IMR-90 (cell line): Measurements from ENCODE around the gene FOXN3. TPM values are rescaled to one million over a fixed set of nuclear protein-coding genes. Genes with fewer than 3 reads are reported as not detected.

Source experiments
- ATAC-seq: fragments of 200-7000 bp; cut with Tn5 transposase; 2 replicates; pipeline ENCODE4 v1.9.1; 2020; ENCODE audit warnings: low read depth, mild to moderate bottlenecking, moderate library complexity
- BruUV-seq: library from RNA; stranded (reverse); fragments of 400-500 nt; replicated peaks from 2 replicates; lab custom pipeline; 2021; lab: Mats Ljungman, UMichigan
- CTCF ChIA-PET: fragments of 300-600 bp; formaldehyde crosslinking; extraction: SDS; loops from one replicate; lab custom pipeline; 2021; ENCODE audit warnings: antibody characterized with exemption; lab: Yijun Ruan, JAX
- POLR2A ChIA-PET: fragments of 300-600 bp; sonication (Branson Sonifier 250); formaldehyde crosslinking; loops from one replicate; lab custom pipeline; 2022; ENCODE audit warnings: antibody characterized with exemption; ENCODE audit not compliant: unreplicated experiment; lab: Charles Lee
- DNase-seq: peaks from one replicate; pipeline ENCODE4 v3.0.0; 2013
- H2AFZ ChIP-seq: replicated peaks from 2 replicates; pipeline ENCODE3; 2013; ENCODE audit warnings: low read length, mild to moderate bottlenecking; ENCODE audit not compliant: poor library complexity
- H2AK5ac ChIP-seq: 2 replicates; pipeline ENCODE4 v1.6.1; 2013; ENCODE audit warnings: low read depth, low read length, inconsistent platforms
- H2AK9ac ChIP-seq: replicated peaks from 2 replicates; pipeline ENCODE3; 2013; ENCODE audit warnings: mild to moderate bottlenecking, low read depth, low read length, moderate library complexity; ENCODE audit not compliant: poor library complexity
- H2BK120ac ChIP-seq: 2 replicates; pipeline ENCODE4 v1.6.1; 2013; ENCODE audit warnings: low read depth, low read length, inconsistent platforms
- H2BK15ac ChIP-seq: 3 replicates; pipeline ENCODE4 v1.6.1; 2013; ENCODE audit warnings: low read depth, low read length, inconsistent platforms
- H2BK20ac ChIP-seq: 2 replicates; pipeline ENCODE4 v1.6.1; 2013; ENCODE audit warnings: low read depth, mild to moderate bottlenecking, inconsistent platforms, low read length, moderate library complexity
- H2BK5ac ChIP-seq: 2 replicates; pipeline ENCODE4 v1.6.1; 2013; ENCODE audit warnings: mild to moderate bottlenecking, low read depth, low read length, inconsistent platforms; ENCODE audit not compliant: poor library complexity, severe bottlenecking
- H3K14ac ChIP-seq: replicated peaks from 2 replicates; pipeline ENCODE4 v1.6.1; 2013; ENCODE audit warnings: low read depth, low read length, inconsistent platforms
- H3K18ac ChIP-seq: 2 replicates; pipeline ENCODE4 v1.6.1; 2013; ENCODE audit warnings: low read depth, low read length, control low read depth
- H3K23ac ChIP-seq: 2 replicates; pipeline ENCODE4 v1.6.1; 2013; ENCODE audit warnings: low read depth, low read length, inconsistent platforms
- H3K27ac ChIP-seq: 2 replicates; pipeline ENCODE4 v1.5.1; 2013; ENCODE audit warnings: mild to moderate bottlenecking, control low read depth, low read length; ENCODE audit not compliant: insufficient read depth
- H3K27me3 ChIP-seq: 2 replicates; pipeline ENCODE4 v1.6.1; 2013; ENCODE audit warnings: low read length; ENCODE audit not compliant: control insufficient read depth, insufficient read depth
- H3K36me3 ChIP-seq: 2 replicates; pipeline ENCODE4 v1.6.1; 2013; ENCODE audit warnings: low read length, mixed read lengths; ENCODE audit not compliant: control insufficient read depth, insufficient read depth
- H3K4ac ChIP-seq: 2 replicates; pipeline ENCODE4 v1.6.1; 2013; ENCODE audit warnings: low read depth, low read length, inconsistent platforms
- H3K4me1 ChIP-seq: 2 replicates; pipeline ENCODE4 v1.6.1; 2013; ENCODE audit warnings: low read length, mixed read lengths; ENCODE audit not compliant: control insufficient read depth, insufficient read depth
- H3K4me2 ChIP-seq: 2 replicates; pipeline ENCODE4 v1.6.1; 2013; ENCODE audit warnings: low read depth, mild to moderate bottlenecking, control low read depth, low read length, moderate library complexity
- H3K4me3 ChIP-seq: 2 replicates; pipeline ENCODE4 v1.5.1; 2013; ENCODE audit warnings: low read depth, mild to moderate bottlenecking, control low read depth, low read length, moderate library complexity; ENCODE audit not compliant: insufficient read depth
- H3K56ac ChIP-seq: 2 replicates; pipeline ENCODE4 v1.6.1; 2013; ENCODE audit warnings: low read length, inconsistent platforms; ENCODE audit not compliant: insufficient read depth; ENCODE audit errors: extremely low read depth
- H3K79me1 ChIP-seq, 2 experiments: 2 replicates each; pipeline ENCODE4 v1.6.1; 2013; ENCODE audit warnings: low read length in 2 of 2, inconsistent platforms in 1 of 2, low read depth in 1 of 2
- H3K9ac ChIP-seq: 2 replicates; pipeline ENCODE4 v1.6.1; 2013; ENCODE audit warnings: low read depth, low read length, control low read depth
- H3K9me1 ChIP-seq: 2 replicates; pipeline ENCODE4 v1.6.1; 2013; ENCODE audit warnings: low read length, inconsistent platforms; ENCODE audit not compliant: insufficient read depth
- H3K9me3 ChIP-seq: 2 replicates; pipeline ENCODE4 v1.6.1; 2013; ENCODE audit warnings: low read length; ENCODE audit not compliant: control insufficient read depth, insufficient read depth
- H4K20me1 ChIP-seq: 2 replicates; pipeline ENCODE4 v1.6.1; 2013; ENCODE audit warnings: low read length, inconsistent platforms; ENCODE audit not compliant: insufficient read depth
- H4K5ac ChIP-seq: 2 replicates; pipeline ENCODE4 v1.6.1; 2013; ENCODE audit warnings: mild to moderate bottlenecking, low read depth, low read length, control low read depth
- H4K8ac ChIP-seq, 2 experiments: 2 replicates each; pipeline ENCODE4 v1.6.1; 2013; ENCODE audit warnings: low read depth in 2 of 2, low read length in 2 of 2, control low read depth in 1 of 2, inconsistent platforms in 1 of 2
- H4K91ac ChIP-seq: 2 replicates; pipeline ENCODE4 v1.6.1; 2013; ENCODE audit warnings: low read depth, low read length, inconsistent platforms; ENCODE audit not compliant: insufficient read depth
- CHD1 ChIP-seq: IDR thresholded peaks from 2 replicates; pipeline ENCODE4 v1.6.1; 2012; ENCODE audit warnings: low read depth, low read length, improper control_type of control experiment
- FOS ChIP-seq: fragments of 150-350 bp; IDR thresholded peaks from 2 replicates; pipeline ENCODE4 v1.6.1; 2016; ENCODE audit warnings: low read depth, low read length
- MXI1 ChIP-seq: IDR thresholded peaks from 2 replicates; pipeline ENCODE4 v1.6.1; 2012; ENCODE audit warnings: low read depth, mild to moderate bottlenecking, low read length, moderate library complexity, borderline replicate concordance
- NFE2L2 ChIP-seq: fragments of 150-350 bp; IDR thresholded peaks from 2 replicates; pipeline ENCODE4 v1.6.1; 2016; ENCODE audit warnings: low read depth, mild to moderate bottlenecking, low read length
- RCOR1 ChIP-seq: IDR thresholded peaks from 2 replicates; pipeline ENCODE4 v1.6.1; 2012; ENCODE audit warnings: mild to moderate bottlenecking, low read length, improper control_type of control experiment; ENCODE audit not compliant: insufficient replicate concordance
- WGBS, 2 experiments: methylation state at CpG; one replicate each; pipeline versions ENCODE4 v1.1.5 to v1.1.7; 2013; ENCODE audit warnings: missing lambda C conversion rate in 2 of 2; ENCODE audit not compliant: insufficient read length in 1 of 2; ENCODE audit errors: extremely low coverage in 2 of 2; 5-methylcytosine and 5-hydroxymethylcytosine counted together
- dilution Hi-C: fragments of 300-500 bp; cut with HindIII; formaldehyde crosslinking; loops from one replicate; pipeline ENCODE4 v1.14.3; 2018; ENCODE audit warnings: low sequenced_read_pairs; ENCODE audit not compliant: unreplicated experiment
- in situ Hi-C: fragments of 300-500 bp; cut with MboI; formaldehyde crosslinking; loops from 3 replicates; pipeline ENCODE4 v1.14.3; 2019; ENCODE audit warnings: low sequenced_read_pairs, inconsistent platforms, mixed read lengths
- intact Hi-C: fragments of 100-400 bp; cut with micrococcal nuclease; formaldehyde crosslinking; loops from 2 replicates; pipeline ENCODE4 v1.10.0; 2022
- polyA plus RNA-seq, 3 experiments: library from polyadenylated mRNA; depleted of rRNA; stranded (reverse); fragments of >200 nt; gene quantifications; 2 replicates each; pipeline ENCODE4 v1.2.3, GENCODE V29; 2012; ENCODE audit warnings: low replicate concordance in 1 of 3
- total RNA-seq: library from RNA; depleted of rRNA; stranded (reverse); fragments of >200 nt; gene quantifications from 2 replicates; pipeline ENCODE4 v1.2.3, GENCODE V29; 2012

FOXN3 gene
- total and polyA plus RNA-seq, 2 of the 4 experiments (the other 2 are of a cell fraction) = 22.6 to 33.7 TPM

- no peak overlapping the region for H4K5ac ChIP-seq
- in situ Hi-C loops (no loop called here), intact Hi-C loops (no loop called here), dilution Hi-C loops (no loop called here)
- H2AFZ ChIP-seq = no peak overlapping the region
- no peak overlapping the region for H4K91ac ChIP-seq
- WGBS, 2 experiments = 89% methylated on average over 3 of the region's 13 CpGs; no CpG with 5 or more reads in 1 of the 2 experiments
- DNase-seq (peak; percentile 88), ATAC-seq (peak; percentile 84)
- H3K18ac ChIP-seq = no peak overlapping the region
- H4K8ac ChIP-seq = no peak overlapping the region
- H2BK120ac ChIP-seq = no peak overlapping the region
- BruUV-seq = no TSS peak
- ChIA-PET POLR2A (no interaction called here), CTCF (no interaction called here)
- peaks cover 12% of the 10 kb centered on the region for H3K4me1 ChIP-seq
- no peak overlapping the region for H3K56ac ChIP-seq
- no peak overlapping the region for H2BK15ac ChIP-seq
- peaks cover 17% of the 10 kb centered on the region for H3K36me3 ChIP-seq
- H3K27me3 ChIP-seq = no peaks in the 10 kb centered on the region
- H2BK5ac ChIP-seq = no peak overlapping the region
- H3K4me3 ChIP-seq = no peak overlapping the region
- H3K4me2 ChIP-seq = no peak overlapping the region
- H3K14ac ChIP-seq = no peak overlapping the region
- no peak overlapping the region for H3K27ac ChIP-seq
- TF ChIP-seq MXI1 (no peak), NFE2L2 (no peak), FOS (0 out of 2 replicates have a peak, but pooled peaks have one; percentile 28), CHD1 (no peak), RCOR1 (no peak)
- H2AK5ac ChIP-seq = no peak overlapping the region
- H3K9me1 ChIP-seq = peaks cover 24% of the 10 kb centered on the region
- no peak overlapping the region for H3K9ac ChIP-seq
- H3K79me1 ChIP-seq = peaks cover 24 to 61% of the 10 kb centered on the region in 2 experiments
- H3K4ac ChIP-seq = no peak overlapping the region; the same call in 1 of the 2 replicates
- H2BK20ac ChIP-seq = no peak overlapping the region
- H2AK9ac ChIP-seq = no peak overlapping the region
- no peak overlapping the region for H3K23ac ChIP-seq
- H3K9me3 ChIP-seq = no peaks in the 10 kb centered on the region
- H4K20me1 ChIP-seq = peaks cover 37% of the 10 kb centered on the region
Measured at GRCh38 chr14:89185919-89186855, 230.8 kb downstream of the FOXN3 start.
